C4-2B (cell line): Measurements from ENCODE around the gene GYS2.

Experiments
- H3K27ac ChIP-seq: fragments of 450-650 bp; 2 replicates; pipeline ENCODE4 v1.5.1; 2017
- CTCF ChIP-seq: fragments of 450-650 bp; conservative IDR thresholded peaks from 2 replicates; pipeline ENCODE4 v1.5.1; 2017; ENCODE audit warnings: mild to moderate bottlenecking
- ZFX ChIP-seq: fragments of 450-650 bp; IDR thresholded peaks from 2 replicates; pipeline ENCODE4 v1.6.1; 2017

GYS2 gene

GRCh38 chr12:21566223-21566906 is 38.3 kb downstream of the GYS2 start:
- TF ChIP-seq CTCF, result no peak
- TF ChIP-seq ZFX, result no peak
- no peak overlapping the region for H3K27ac ChIP-seq

- H3K27ac ChIP-seq, result no peak overlapping the region
- TF ChIP-seq CTCF (no peak), ZFX (no peak)
These were observed 41.8 kb downstream of the GYS2 start for GRCh38 chr12:21562859-21563258.

- H3K27ac ChIP-seq, result no peak overlapping the region
- TF ChIP-seq ZFX (no peak), CTCF (no peak)
These were observed 43.5 kb downstream of the GYS2 start for GRCh38 chr12:21561158-21561557.

GRCh38 chr12:21559855-21560569 is 44.6 kb downstream of the GYS2 start:
- no peak for TF ChIP-seq ZFX
- no peak for TF ChIP-seq CTCF
- H3K27ac ChIP-seq, result no peak overlapping the region

GRCh38 chr12:21558100-21558679 is 46.5 kb downstream of the GYS2 start:
- no peak for TF ChIP-seq ZFX
- no peak for TF ChIP-seq CTCF
- no peak overlapping the region for H3K27ac ChIP-seq

GRCh38 chr12:21553329-21553675 is 51.3 kb downstream of the GYS2 start:
- TF ChIP-seq ZFX (no peak), CTCF (no peak)
- H3K27ac ChIP-seq, result no peak overlapping the region

- TF ChIP-seq CTCF (no peak), ZFX (no peak)
- H3K27ac ChIP-seq, result no peak overlapping the region
These were observed 51.9 kb downstream of the GYS2 start for GRCh38 chr12:21552635-21553328.
